ENCODE results near the gene PFDN4. TPM values are rescaled to one million over a fixed set of nuclear protein-coding genes. Genes with fewer than 3 reads are reported as not detected.
"Not testable (repeated sequence)": the region's sequence is repeated elsewhere in the genome, so short reads cannot be mapped to it uniquely, and the experiment has no call there.

Gene PFDN4
- total RNA-seq, 1 donor from 2014 or later: 28.4 TPM

DNA sequence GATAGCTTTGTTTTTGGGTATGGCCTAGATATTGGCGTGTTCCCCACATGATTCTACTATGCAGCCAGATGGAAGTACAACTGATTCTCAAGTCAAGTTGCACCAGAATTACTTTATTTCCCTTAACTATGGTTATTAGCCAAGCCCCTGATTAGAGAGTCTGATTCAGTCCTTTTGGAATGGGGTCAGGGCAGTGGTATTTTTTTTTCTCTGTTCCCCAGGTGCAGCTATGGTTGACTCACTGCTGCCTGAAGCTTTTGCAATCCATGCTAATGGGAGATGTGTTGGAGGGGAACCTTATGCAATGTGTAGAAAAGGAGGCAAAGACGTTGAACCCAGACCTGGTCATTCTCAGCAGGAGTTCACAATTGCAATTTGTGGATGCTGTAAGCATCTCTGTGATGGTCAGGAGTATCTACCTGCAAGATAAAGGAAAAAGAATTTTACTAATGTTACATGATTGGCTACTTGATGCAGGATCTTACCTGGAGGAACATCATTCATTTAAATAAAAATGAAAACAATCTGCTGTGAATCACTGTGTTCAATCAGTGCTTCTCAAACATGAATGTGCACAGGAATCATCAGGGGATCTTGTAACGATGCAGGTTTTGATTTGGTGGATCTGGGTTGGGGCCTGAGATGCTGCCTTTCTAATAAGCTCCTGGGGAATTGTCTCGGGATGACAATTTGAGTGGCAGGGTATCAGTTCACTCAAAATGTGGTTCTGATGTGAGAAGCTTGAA lies 49.4 kb downstream of the PFDN4 start:
- H3K4me1 Mint-ChIP-seq (ENCODE audit: unreplicated experiment): no peaks in the 10 kb centered on the region
- no peak overlapping the region for H3K4me3 Mint-ChIP-seq
- H3K27me3 Mint-ChIP-seq: no peaks in the 10 kb centered on the region
- no peak overlapping the region for H3K27ac Mint-ChIP-seq
- H3K9me3 Mint-ChIP-seq: no peaks in the 10 kb centered on the region
- no peak for DNase-seq (ENCODE audit: extremely low spot score, unreplicated experiment)
- TF ChIP-seq, protein P1, sequence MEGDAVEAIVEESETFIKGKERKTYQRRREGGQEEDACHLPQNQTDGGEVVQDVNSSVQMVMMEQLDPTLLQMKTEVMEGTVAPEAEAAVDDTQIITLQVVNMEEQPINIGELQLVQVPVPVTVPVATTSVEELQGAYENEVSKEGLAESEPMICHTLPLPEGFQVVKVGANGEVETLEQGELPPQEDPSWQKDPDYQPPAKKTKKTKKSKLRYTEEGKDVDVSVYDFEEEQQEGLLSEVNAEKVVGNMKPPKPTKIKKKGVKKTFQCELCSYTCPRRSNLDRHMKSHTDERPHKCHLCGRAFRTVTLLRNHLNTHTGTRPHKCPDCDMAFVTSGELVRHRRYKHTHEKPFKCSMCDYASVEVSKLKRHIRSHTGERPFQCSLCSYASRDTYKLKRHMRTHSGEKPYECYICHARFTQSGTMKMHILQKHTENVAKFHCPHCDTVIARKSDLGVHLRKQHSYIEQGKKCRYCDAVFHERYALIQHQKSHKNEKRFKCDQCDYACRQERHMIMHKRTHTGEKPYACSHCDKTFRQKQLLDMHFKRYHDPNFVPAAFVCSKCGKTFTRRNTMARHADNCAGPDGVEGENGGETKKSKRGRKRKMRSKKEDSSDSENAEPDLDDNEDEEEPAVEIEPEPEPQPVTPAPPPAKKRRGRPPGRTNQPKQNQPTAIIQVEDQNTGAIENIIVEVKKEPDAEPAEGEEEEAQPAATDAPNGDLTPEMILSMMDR (conservative IDR thresholded peaks at IDR 0.05): no peak
- H3K36me3 Mint-ChIP-seq: no peaks in the 10 kb centered on the region

DNA sequence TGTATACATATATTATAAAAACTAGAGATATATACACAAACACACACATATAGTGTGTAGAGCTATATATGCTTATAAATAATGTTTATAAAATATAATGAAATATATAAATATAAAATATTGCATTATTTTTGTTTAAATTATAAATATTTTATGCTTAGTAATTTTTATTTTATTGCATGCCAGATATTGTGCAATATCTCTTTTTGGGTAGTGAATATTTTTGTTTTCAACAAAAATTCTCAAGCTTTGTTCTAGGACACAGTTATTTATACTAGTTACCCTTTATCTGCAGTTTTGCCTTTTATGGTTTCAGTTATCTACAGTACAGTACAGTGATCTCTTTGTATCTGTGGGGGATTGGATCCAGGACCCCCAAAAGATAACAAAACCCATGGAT lies 52.2 kb downstream of the PFDN4 start:
- TF ChIP-seq, protein P1 (conservative IDR thresholded peaks at IDR 0.05): no peak
- H3K4me3 Mint-ChIP-seq: no peak overlapping the region
- H3K36me3 Mint-ChIP-seq: no peaks in the 10 kb centered on the region
- H3K27me3 Mint-ChIP-seq: no peaks in the 10 kb centered on the region
- DNase-seq (ENCODE audit: extremely low spot score, unreplicated experiment): no peak
- H3K4me1 Mint-ChIP-seq (ENCODE audit: unreplicated experiment): no peaks in the 10 kb centered on the region
- no peaks in the 10 kb centered on the region for H3K9me3 Mint-ChIP-seq
- H3K27ac Mint-ChIP-seq: no peak overlapping the region

DNA sequence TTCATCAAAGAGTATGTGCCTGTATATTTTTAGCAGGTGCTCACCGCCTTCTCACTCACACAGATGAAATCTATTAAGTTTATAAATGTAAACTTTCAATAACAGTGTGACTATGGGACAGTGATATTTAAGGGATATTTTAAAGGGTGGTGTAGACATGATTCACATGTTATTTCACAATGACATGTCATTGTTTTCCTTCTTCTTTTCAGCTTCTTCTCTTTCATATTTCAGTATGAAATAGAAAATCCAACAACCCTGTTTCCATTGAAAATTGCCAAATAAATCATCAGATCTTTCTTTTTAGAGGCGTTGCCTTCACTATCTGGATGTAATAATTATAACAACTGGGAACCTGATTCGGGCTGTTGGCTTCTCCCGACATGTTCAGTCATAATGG lies 54.8 kb downstream of the PFDN4 start:
- DNase-seq (ENCODE audit: extremely low spot score, unreplicated experiment): no peak
- TF ChIP-seq, protein P1 (conservative IDR thresholded peaks at IDR 0.05): no peak
- Mint-ChIP-seq H3K9me3 (no peaks in the 10 kb centered on the region), H3K4me1 (ENCODE audit: unreplicated experiment) (peaks cover 6% of the 10 kb centered on the region), H3K27ac (no peak overlapping the region), H3K4me3 (no peak overlapping the region), H3K27me3 (no peaks in the 10 kb centered on the region), H3K36me3 (no peaks in the 10 kb centered on the region)

DNA sequence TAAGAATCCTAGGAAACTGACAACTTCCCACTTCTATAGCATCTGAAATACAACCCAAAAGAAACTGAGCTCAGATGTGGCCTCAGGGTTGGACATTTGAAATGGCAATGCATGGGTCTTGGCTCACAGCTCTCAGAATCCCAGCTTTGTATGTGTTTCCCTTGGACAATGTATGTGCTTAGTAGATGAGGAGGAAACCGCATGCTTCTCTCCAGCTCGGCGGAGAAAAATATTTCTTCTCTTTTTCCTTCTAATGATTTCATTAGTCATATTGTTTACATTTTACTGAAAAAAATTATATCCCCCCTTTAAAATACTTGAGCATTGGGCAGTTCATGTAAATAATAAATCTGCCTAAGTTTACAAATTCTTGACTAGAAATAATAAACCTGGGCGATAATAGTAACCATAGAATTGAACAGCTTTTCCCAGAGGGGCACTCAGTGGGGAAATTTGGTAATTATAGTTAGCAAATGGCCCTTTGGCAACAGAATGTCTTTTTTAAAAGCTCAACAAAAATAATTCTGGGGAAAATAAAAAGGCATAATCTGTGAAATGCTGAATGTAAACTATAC lies 55.3 kb downstream of the PFDN4 start:
- peaks cover 9% of the 10 kb centered on the region for H3K4me1 Mint-ChIP-seq (ENCODE audit: unreplicated experiment)
- TF ChIP-seq, protein P1 (conservative IDR thresholded peaks at IDR 0.05): no peak
- no peak for DNase-seq (ENCODE audit: extremely low spot score, unreplicated experiment)
- H3K27ac Mint-ChIP-seq: no peak overlapping the region
- no peaks in the 10 kb centered on the region for H3K36me3 Mint-ChIP-seq
- no peaks in the 10 kb centered on the region for H3K9me3 Mint-ChIP-seq
- H3K27me3 Mint-ChIP-seq: no peaks in the 10 kb centered on the region
- H3K4me3 Mint-ChIP-seq: no peak overlapping the region

DNA sequence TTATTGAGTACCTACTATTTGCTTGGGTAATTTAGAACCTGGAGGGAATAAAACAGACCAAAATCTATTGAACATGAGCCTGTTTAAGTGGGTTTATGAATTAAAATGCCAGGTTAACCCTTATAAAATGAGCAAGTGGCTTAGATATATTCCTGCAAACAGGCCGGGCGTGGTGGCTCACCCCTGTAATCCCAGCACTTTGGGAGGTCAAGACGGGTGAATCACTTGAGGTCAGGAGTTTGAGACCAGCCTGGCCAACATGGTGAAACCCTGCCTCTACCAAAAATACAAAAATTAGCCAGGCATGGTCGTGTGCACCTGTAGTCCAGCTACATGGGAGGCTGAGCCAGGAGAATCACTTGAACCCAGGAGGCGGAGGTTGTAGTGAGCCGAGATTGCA lies 57.9 kb downstream of the PFDN4 start:
- not testable (repeated sequence) for H3K36me3 Mint-ChIP-seq; H3K4me1 Mint-ChIP-seq (ENCODE audit: unreplicated experiment); H3K27me3 Mint-ChIP-seq; H3K4me3 Mint-ChIP-seq; DNase-seq (ENCODE audit: extremely low spot score, unreplicated experiment); H3K9me3 Mint-ChIP-seq; H3K27ac Mint-ChIP-seq

DNA sequence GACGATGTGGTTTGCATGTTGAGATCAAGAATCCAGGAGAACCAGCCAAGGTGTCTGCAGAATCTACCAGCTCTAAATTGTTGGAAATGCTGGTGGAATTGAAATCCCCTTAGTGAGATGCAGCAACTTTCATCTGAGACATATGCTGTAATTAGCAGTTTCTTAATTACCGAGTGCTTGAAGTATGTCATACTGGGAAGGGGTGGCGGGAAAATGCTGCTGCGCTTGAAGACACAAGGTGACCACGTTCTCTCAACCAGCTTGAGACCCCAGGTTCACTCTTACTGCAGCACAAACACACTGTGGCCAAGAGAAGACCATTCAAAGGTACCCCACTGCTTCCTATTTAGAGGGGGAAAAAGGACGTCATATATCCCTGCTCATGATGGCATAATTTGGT lies 59.0 kb downstream of the PFDN4 start:
- DNase-seq (ENCODE audit: extremely low spot score, unreplicated experiment): no peak
- no peaks in the 10 kb centered on the region for H3K27me3 Mint-ChIP-seq
- H3K36me3 Mint-ChIP-seq: no peaks in the 10 kb centered on the region
- peaks cover 9% of the 10 kb centered on the region for H3K4me1 Mint-ChIP-seq (ENCODE audit: unreplicated experiment)
- H3K9me3 Mint-ChIP-seq: no peaks in the 10 kb centered on the region
- H3K27ac Mint-ChIP-seq: peak overlapping the region; percentile 93
- TF ChIP-seq, protein P1 (conservative IDR thresholded peaks at IDR 0.05): no peak
- H3K4me3 Mint-ChIP-seq: peak overlapping the region; percentile 20
